ENCODE data around the gene MRPL24.
A peak's percentile ranks its signal among the peaks of the same experiment; 100 is the strongest.

The MRPL24 gene

GRCh38 chr1:156691665-156692440, 49.0 kb downstream of the MRPL24 start:
- peak; percentile 87 to 97 for DNase-seq

GRCh38 chr1:156691191-156691590, 49.7 kb downstream of the MRPL24 start:
- no peak for DNase-seq

GRCh38 chr1:156690675-156691036, 50.2 kb downstream of the MRPL24 start:
- peak; percentile 60 to 84 for DNase-seq

DNA sequence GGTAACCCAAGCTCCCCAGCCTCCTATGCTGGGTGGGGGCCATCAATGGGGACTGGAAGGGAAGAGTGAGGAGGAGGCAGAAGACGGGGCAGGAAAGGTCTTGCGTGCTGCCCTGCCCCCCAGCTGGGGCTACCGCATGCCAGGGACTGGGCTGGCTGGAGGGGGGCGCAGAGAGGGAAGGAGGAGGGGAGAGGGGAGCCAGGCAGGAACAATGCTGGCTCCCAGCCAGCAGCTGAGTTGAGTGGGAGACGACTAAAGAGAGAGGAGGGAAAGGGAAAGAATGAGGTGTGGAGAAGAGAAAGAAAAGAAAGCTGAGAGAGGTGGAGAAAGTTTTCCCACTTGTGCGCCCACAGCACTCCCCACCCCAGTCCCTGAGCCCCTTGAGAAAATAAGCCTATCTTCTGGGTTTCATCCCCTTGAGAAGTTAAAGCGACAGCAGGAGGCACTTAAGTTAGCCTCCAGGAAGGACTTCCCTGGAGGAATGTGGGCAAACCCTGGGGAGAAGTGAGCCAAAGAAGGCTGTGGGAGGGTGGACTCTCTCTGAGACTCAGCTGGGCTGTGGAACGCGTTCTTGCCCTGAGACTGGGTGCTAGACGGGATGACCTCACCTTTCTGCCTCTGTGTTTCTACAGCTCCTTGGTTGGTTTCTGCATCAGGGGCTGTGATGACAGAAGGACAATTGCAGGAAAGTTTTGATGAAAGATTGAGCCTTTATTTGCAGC, 50.8 kb downstream of the MRPL24 start:
- DNase-seq, result peak; percentile 67 to 82

- peak; percentile 74 to 85 for DNase-seq
Measured at GRCh38 chr1:156689035-156689952, 51.6 kb downstream of the MRPL24 start.

Data from inflammatory macrophage (primary cell).